CD4-positive, alpha-beta T cell treated with Interferon gamma for 1 hour (primary cell): ENCODE measurements around the gene STT3A.

Experiments
- DNase-seq: peaks from one replicate; pipeline ENCODE4 v3.0.0-alpha.2; 2020

The STT3A gene

GRCh38 chr11:125670172-125670571 is 77.5 kb downstream of the STT3A start:
- no peak for DNase-seq

DNA sequence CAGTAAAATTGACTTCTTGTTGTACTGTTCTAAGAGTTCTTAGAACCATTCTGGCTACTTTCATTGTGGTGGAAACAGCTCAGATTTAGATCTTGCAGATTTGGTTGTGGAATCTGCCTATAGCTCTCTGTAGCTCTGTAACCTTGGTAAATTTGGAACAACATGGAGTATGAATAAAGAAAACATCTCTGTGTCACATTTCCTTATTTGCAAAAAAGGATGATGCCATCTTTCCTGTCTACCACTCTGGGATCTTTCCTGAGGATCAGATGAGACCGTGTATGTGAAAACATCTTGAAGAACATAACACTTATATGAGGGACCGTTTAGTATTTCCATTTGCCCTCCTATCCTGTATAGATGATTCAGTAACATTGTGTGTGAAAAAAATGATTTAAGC is 78.9 kb downstream of the STT3A start:
- DNase-seq: no peak
